Measurements from ENCODE around the gene LAMTOR2. TPM values are rescaled to one million over a fixed set of nuclear protein-coding genes. Genes with fewer than 3 reads are reported as not detected.
A peak's percentile ranks its signal among the peaks of the same experiment; 100 is the strongest.

Gene LAMTOR2
- total RNA-seq, 3 donors from 2014 or later (not counting 1 experiment from before 2014, with no cell fraction given), result 23.5 to 26.1 (median 24.6) TPM

- Histone ChIP-seq H3K27me3 (ENCODE audit: control insufficient read depth, insufficient read depth, low read length) (peaks cover 5% of the 10 kb centered on the region), H3K4me3 (ENCODE audit: low read length) (no peak overlapping the region), H3K36me3 (ENCODE audit: control insufficient read depth, insufficient read depth, low read length) (no peaks in the 10 kb centered on the region), H3K4me1 (ENCODE audit: control insufficient read depth, insufficient read depth, low read length) (peaks cover 24% of the 10 kb centered on the region), H3K27ac (ENCODE audit: low read length) (no peak overlapping the region), H3K9me3 (ENCODE audit: control insufficient read depth, insufficient read depth, low read length) (no peaks in the 10 kb centered on the region)
- WGBS (ENCODE audit: insufficient coverage), result 66% methylated on average over 73 of the region's 73 CpGs
- DNase-seq (peak in 1 of 2 donors; percentile 32), ATAC-seq (peak; percentile 69 to 86 (median 80))
- H3K27me3 Mint-ChIP-seq (ENCODE audit: low read depth in 2 of 2), result peaks cover 0 to 16% of the 10 kb centered on the region in 2 donors
- peak overlapping the region; percentile 73 for H3K4me3 Mint-ChIP-seq
- TF ChIP-seq, protein P1, sequence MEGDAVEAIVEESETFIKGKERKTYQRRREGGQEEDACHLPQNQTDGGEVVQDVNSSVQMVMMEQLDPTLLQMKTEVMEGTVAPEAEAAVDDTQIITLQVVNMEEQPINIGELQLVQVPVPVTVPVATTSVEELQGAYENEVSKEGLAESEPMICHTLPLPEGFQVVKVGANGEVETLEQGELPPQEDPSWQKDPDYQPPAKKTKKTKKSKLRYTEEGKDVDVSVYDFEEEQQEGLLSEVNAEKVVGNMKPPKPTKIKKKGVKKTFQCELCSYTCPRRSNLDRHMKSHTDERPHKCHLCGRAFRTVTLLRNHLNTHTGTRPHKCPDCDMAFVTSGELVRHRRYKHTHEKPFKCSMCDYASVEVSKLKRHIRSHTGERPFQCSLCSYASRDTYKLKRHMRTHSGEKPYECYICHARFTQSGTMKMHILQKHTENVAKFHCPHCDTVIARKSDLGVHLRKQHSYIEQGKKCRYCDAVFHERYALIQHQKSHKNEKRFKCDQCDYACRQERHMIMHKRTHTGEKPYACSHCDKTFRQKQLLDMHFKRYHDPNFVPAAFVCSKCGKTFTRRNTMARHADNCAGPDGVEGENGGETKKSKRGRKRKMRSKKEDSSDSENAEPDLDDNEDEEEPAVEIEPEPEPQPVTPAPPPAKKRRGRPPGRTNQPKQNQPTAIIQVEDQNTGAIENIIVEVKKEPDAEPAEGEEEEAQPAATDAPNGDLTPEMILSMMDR (IDR thresholded peaks at IDR 0.05), result no peak
- intact Hi-C loops (cut with micrococcal nuclease), result no loop called here
- no peaks in the 10 kb centered on the region for H3K9me3 Mint-ChIP-seq
- peaks cover 0 to 11% of the 10 kb centered on the region in 2 donors for H3K4me1 Mint-ChIP-seq
- no peak overlapping the region for H3K27ac Mint-ChIP-seq
- H3K36me3 Mint-ChIP-seq, result no peaks in the 10 kb centered on the region
Measured at GRCh38 chr1:156076609-156077429, 22.2 kb downstream of the LAMTOR2 start.

- no peak for ATAC-seq
- H3K36me3 ChIP-seq (ENCODE audit: control insufficient read depth, insufficient read depth, low read length), result no peaks in the 10 kb centered on the region
- H3K4me3 ChIP-seq (ENCODE audit: low read length), result no peak overlapping the region
- TF ChIP-seq, protein P1 (IDR thresholded peaks at IDR 0.05), result no peak
- DNase-seq, result no peak
- no peaks in the 10 kb centered on the region for H3K9me3 ChIP-seq (ENCODE audit: control insufficient read depth, insufficient read depth, low read length)
- H3K4me3 Mint-ChIP-seq, result peak overlapping the region; percentile 73
- H3K27ac ChIP-seq (ENCODE audit: low read length), result no peak overlapping the region
- H3K36me3 Mint-ChIP-seq, result no peaks in the 10 kb centered on the region
- intact Hi-C loops (cut with micrococcal nuclease), result no loop called here
- WGBS (ENCODE audit: insufficient coverage), result 96% methylated on average over 18 of the region's 19 CpGs
- H3K27me3 ChIP-seq (ENCODE audit: control insufficient read depth, insufficient read depth, low read length), result peaks cover 8% of the 10 kb centered on the region
- H3K27me3 Mint-ChIP-seq (ENCODE audit: low read depth in 2 of 2), result peaks cover 0 to 16% of the 10 kb centered on the region in 2 donors
- no peaks in the 10 kb centered on the region for H3K9me3 Mint-ChIP-seq
- H3K4me1 Mint-ChIP-seq, result peaks cover 0 to 14% of the 10 kb centered on the region in 2 donors
- peaks cover 30% of the 10 kb centered on the region for H3K4me1 ChIP-seq (ENCODE audit: control insufficient read depth, insufficient read depth, low read length)
- H3K27ac Mint-ChIP-seq, result no peak overlapping the region
Measured at GRCh38 chr1:156077430-156077760, 22.8 kb downstream of the LAMTOR2 start.

GRCh38 chr1:156078728-156079127 lies 24.1 kb downstream of the LAMTOR2 start:
- Mint-ChIP-seq H3K36me3 (no peaks in the 10 kb centered on the region), H3K27me3 (ENCODE audit: low read depth in 2 of 2) (peaks cover 0 to 25% of the 10 kb centered on the region in 2 donors), H3K9me3 (no peaks in the 10 kb centered on the region), H3K4me3 (peak overlapping the region; percentile 33), H3K4me1 (peaks cover 0 to 19% of the 10 kb centered on the region in 2 donors), H3K27ac (no peak overlapping the region)
- no peaks in the 10 kb centered on the region for H3K9me3 ChIP-seq (ENCODE audit: control insufficient read depth, insufficient read depth, low read length)
- H3K27me3 ChIP-seq (ENCODE audit: control insufficient read depth, insufficient read depth, low read length), result peaks cover 11% of the 10 kb centered on the region
- H3K27ac ChIP-seq (ENCODE audit: low read length), result no peak overlapping the region
- H3K36me3 ChIP-seq (ENCODE audit: control insufficient read depth, insufficient read depth, low read length), result no peaks in the 10 kb centered on the region
- WGBS (ENCODE audit: insufficient coverage), result 88% methylated on average over 5 of the region's 5 CpGs
- no peak for DNase-seq
- intact Hi-C loops (cut with micrococcal nuclease), result no loop called here
- no peak for ATAC-seq
- TF ChIP-seq, protein P1 (IDR thresholded peaks at IDR 0.05), result no peak
- H3K4me3 ChIP-seq (ENCODE audit: low read length), result no peak overlapping the region
- H3K4me1 ChIP-seq (ENCODE audit: control insufficient read depth, insufficient read depth, low read length), result peaks cover 37% of the 10 kb centered on the region

Data from natural killer cell (primary cell).